GM18861 (cell line): ENCODE measurements around the gene PSMD1.

Source experiments
- ATAC-seq: cut with Tn5 transposase; IDR thresholded peaks from one replicate; pipeline ENCODE4 v1.9.1; 2021; ENCODE audit not compliant: unreplicated experiment

PSMD1 gene

DNA sequence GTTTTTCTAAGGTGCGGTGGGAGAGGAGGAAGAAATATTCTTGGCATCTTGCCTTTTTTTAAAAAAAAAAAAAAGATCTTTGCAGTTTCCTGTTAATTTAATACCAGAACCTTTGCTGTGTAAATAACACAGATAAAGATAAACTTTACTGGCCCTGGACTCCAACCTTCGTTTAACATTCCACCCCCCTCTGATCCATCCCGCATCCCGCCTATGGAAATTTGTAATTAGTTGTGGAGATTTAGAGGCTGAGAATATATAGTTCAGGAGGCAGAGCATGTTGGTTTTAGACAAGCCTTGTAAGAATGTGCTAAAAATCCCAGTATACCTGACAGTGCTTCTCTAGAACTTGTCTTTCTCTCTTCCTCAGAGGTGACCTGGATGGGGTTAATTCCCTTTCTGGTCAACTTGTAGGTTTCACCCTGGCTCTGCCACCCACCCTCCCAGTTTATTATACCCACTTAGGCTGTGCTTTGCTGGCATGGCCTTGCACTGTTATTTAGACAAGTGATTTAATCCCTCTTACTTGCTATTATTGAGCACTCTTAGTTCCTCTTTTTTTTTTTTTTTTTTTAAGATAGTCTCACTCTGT lies 22.3 kb upstream of the PSMD1 start:
- ATAC-seq = no peak

GRCh38 chr2:231036131-231036530 lies 20.5 kb upstream of the PSMD1 start:
- ATAC-seq = no peak

DNA sequence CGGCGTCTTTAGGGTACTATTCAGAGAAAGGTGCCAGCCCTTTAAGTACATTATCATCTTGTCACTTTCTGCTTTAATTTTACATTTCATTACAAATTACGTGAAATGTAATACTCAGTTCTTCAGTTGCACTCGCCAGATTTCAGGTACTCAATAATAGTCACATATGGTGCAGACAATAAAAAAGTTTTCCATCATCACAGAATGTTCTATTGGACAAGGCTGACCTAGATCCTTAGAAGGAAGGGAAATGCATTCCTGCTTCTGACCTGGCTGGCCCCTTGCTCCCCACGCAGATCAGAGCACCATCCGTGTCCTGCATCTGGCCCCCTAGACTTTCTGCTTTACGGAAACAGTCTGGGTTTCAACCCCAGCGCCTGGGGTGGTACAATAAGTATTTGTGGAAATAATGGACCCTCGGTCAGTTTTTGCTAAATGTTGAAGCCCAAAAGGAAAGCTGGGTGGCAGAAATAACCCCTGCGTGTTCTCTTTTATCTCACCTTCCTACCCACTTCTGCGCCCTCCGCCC lies 20.0 kb upstream of the PSMD1 start:
- ATAC-seq = no peak

GRCh38 chr2:231037202-231037730 lies 19.4 kb upstream of the PSMD1 start, which contains the start of gene C2orf72:
Gene C2orf72 (plus strand): TSS chr2:231037523. CDS start chr2:231037566, 43 bp downstream.
- no peak for ATAC-seq

GRCh38 chr2:231037731-231038482 lies 18.8 kb upstream of the PSMD1 start:
- ATAC-seq = no peak

- ATAC-seq = no peak
Observed at GRCh38 chr2:231038483-231039293, 18.0 kb upstream of the PSMD1 start.

DNA sequence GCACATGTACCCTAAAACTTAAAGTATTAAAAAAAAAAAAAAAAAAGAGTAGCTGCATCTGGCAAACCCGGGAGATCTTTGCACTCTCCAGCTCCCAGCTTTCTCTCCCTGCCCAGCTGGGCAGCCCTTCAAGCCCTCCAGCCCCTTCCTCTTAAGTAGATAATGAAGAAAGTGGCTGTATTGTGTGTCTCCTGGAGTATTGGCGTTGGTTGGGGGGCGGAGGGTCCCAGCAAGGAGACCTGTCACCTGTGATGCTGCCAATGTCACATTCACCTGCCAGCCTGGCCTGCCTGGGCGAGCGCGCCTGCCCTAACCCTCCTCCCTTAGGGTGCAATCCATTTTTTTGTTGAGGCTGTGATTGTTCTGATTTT lies 17.4 kb upstream of the PSMD1 start:
- ATAC-seq = no peak

DNA sequence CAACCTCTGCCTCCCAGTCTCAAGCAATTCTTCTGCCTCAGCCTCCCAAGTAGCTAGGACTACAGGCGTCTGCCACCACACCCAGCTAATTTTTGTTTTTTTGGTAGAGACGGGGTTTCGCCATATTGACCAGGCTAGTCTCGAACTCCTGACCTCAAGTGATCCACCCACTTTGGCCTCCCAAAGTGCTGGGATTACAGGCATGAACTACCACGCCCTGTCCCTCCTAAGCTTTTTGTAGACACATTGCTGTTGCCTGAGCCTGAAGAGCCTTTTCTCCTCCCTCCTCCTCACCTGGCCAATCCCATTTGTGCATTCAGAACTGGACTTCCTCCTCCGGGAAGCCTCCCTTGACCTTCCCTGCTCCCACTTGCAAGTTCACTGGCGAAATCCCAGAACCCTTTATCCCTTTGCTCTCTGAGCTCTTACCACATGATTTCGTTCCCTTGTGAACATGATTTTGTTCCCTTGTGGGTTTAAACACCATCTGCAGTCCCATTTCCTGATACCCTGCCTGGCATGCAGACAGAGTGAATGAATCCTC lies 16.8 kb upstream of the PSMD1 start:
- no peak for ATAC-seq

DNA sequence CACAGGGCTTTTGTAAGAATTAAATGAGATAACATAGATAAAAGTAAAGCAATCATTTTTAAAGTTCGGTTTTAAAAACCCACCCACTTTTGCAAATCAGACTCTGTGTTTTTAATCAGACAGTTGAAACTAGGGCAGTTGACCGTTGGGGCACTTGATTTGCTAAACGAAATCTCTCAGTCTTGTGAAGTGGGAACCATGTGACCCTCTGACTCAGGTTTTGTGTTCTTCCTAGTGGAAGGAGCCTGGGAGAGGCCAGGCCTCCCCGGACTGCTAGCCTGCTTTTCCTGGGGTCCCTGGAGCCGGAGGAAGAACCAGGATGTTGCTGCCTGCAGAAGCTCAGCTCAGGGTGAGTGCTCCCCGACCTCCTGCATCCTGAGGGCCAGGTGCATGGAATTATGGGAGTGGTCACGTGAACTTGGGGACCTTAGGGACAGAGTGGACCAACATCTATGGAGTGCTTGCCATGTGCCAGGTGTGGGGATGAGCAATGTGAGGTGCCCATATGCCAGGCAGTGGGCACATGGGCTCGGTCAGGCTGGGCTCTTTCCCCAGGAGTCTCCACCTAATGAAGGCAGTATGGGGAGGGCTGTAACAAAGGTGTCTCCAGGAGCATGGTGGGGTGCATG lies 15.5 kb upstream of the PSMD1 start:
- ATAC-seq = no peak

DNA sequence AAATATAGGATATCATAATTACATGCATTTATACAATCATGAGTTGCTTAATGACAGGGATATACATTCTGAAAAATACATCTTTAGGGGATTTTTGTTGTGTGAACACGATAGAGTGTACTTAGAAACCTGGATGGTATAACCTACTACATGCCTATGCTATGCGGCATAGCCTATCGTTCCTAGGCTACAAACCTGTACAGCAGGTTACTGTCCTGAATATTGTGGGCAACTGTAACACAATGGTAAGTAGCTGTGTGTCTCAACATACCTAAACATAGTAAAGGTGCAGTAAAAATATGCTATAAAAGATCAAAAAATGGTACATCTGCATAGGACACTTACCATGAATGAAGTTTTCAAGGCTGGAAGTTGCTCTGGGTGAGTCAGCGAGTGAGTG lies 12.9 kb upstream of the PSMD1 start:
- ATAC-seq = no peak

GRCh38 chr2:231046916-231047273 lies 9.8 kb upstream of the PSMD1 start:
- no peak for ATAC-seq

- no peak for ATAC-seq
Observed at GRCh38 chr2:231047274-231047922, 9.3 kb upstream of the PSMD1 start.

DNA sequence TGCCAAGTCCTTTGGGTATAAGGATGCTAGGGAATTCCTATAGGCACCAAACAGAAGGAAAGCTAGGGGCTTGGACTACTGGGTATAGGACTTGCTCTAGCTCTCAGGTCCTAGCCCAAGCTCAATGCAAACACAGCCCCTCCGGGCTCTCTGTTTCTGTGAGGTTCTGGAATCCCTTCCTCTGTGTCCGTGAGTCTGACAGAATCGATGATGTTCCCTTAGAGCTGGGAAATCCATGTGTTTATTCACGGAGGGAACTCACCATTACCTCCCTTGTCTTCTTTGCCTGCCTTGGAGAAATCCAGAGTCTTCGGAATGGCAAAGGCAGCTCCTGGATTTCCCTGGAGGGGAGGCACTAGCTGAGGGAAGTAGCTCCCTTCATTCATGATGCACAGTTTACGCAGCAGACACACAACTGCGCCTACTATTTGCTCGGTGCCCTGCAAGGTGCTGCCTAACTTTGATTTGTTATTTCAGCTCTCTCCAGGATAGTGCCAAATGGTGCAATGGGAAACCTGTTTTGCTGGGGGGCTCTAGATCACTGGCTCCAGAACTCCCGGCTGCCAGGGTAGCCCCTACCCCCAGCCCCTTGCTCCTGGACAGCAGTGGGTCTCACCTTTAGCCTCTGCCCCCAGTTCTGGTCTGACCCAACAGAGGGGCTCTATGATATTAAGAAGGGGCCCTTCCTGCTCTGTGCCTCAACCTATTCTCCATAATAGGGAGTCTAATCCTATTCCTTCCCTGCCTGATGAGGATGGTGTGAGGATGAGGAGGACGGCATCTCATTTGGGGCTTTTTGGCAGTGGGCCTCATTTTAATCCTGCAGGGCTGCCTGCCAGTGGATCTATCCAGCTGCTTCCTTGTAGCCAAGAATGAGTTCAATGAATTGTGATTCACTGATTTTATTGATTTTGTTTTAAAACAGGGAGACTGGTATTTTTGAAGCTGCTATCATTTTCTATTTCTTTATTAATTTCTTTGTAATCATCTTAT lies 8.4 kb upstream of the PSMD1 start:
- ATAC-seq = no peak

- ATAC-seq = no peak
Observed at GRCh38 chr2:231049286-231050017, 7.2 kb upstream of the PSMD1 start.

DNA sequence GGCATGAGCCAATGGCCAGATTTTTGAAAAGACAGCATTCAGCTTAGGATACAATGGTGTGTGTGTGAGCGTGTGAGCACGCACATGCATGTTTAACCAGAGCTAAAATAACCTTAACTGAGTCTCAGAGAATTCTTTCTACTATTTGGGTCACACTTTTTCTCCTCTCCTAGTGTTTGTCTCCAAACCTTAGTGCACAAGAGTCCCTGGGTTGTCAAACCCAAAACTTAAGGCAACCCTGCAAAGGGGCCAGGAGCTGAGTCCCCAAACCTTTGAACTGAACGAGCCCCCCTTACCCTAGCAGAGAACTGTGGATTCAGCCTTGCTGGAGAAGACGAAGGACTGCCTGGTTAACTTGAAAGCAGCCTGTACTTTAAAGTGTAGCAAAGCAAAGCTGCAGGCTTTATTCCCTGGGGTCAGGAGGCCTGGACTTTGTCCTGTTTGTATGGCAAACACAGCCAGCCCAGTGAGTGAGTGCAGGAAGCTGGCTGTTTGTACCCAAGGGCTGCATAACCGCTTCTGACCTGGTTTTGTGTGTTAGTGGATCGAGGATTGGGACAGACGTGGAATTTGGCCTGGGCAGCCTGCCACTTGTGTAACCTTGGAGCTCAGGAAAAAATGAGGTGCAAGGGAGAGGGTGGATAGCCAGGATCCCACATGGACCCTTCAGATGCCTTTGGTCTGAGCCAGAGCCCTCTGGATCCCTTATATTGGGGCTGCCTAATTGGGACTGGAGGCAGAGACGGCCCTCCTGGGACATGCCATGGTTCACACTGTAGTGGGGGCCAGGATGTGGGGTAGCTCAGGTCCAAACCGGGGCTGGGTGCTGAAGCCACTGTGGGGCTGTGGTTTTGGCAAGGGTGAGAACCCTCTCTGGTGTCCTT lies 6.4 kb upstream of the PSMD1 start:
- no peak for ATAC-seq

- no peak for ATAC-seq
Observed at GRCh38 chr2:231051116-231051515, 5.6 kb upstream of the PSMD1 start.
